Cardiac fibroblast (primary cell): ENCODE results near the gene ELMO1.

Experiments
- DNase-seq, 2 donors: peaks; one replicate each; pipeline versions ENCODE4 v3.0.0 to v3.0.0-alpha.2; 2010; ENCODE audit warnings: low read depth in 2 of 2
- H3K4me3 ChIP-seq, 2 donors: replicated peaks in 1 of 2; 1 replicate in 1 of 2; 2 replicates in 1 of 2; pipeline ENCODE4 v1.5.1; 2011; ENCODE audit warnings: low read depth in 2 of 2, low read length in 2 of 2, mild to moderate bottlenecking in 2 of 2, moderate library complexity in 1 of 2
- TF ChIP-seq, protein P1 (sequence below): IDR thresholded peaks from one replicate; pipeline ENCODE4 v1.5.1; 2011; ENCODE audit warnings: low read depth, mild to moderate bottlenecking, low read length, inconsistent platforms

The ELMO1 gene

DNA sequence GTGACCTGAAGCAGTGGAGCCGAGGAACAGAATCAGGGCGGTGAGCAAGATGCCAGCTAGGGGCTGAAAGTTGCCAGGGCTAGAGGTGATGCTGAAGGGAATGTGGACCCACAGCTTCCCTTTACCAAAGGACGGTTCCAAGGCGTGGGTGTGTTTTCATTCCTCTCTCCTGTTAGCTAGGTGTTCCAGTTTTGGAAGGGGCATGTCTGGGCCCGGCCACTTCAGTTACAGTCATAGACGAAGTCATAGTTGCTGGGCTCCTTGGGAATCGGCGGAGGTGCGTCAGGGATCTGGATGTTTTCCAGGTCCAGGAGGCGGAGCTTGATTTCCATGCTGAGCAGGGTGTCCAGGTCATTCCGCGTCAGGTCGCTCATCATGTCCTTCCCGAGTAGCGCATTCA is 593.3 kb downstream of the ELMO1 start:
- H3K4me3 ChIP-seq, result no peak overlapping the region
- TF ChIP-seq, protein P1, sequence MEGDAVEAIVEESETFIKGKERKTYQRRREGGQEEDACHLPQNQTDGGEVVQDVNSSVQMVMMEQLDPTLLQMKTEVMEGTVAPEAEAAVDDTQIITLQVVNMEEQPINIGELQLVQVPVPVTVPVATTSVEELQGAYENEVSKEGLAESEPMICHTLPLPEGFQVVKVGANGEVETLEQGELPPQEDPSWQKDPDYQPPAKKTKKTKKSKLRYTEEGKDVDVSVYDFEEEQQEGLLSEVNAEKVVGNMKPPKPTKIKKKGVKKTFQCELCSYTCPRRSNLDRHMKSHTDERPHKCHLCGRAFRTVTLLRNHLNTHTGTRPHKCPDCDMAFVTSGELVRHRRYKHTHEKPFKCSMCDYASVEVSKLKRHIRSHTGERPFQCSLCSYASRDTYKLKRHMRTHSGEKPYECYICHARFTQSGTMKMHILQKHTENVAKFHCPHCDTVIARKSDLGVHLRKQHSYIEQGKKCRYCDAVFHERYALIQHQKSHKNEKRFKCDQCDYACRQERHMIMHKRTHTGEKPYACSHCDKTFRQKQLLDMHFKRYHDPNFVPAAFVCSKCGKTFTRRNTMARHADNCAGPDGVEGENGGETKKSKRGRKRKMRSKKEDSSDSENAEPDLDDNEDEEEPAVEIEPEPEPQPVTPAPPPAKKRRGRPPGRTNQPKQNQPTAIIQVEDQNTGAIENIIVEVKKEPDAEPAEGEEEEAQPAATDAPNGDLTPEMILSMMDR, result no peak
- DNase-seq, result no peak

DNA sequence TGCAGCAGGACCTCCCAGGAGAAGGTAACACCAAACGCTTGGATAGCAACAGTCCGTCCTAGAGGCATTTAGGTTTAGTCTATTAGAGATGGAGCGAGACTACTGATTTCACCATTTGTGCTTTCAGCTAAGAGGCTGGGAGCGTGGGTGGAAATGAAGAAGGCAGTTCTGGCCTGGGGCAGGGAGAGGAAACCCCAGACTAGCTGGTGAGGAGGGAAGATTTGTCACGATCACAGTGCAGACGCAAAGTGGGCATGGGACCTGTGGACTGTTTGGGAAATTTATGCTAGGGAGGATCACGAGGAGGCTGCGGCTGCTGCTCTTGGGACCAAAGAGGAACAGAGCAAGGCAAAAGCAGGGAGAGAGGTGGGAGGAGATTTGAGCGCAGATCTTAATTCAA is 594.0 kb downstream of the ELMO1 start:
- no peak for DNase-seq
- H3K4me3 ChIP-seq, result no peak overlapping the region
- TF ChIP-seq, protein P1, result no peak

DNA sequence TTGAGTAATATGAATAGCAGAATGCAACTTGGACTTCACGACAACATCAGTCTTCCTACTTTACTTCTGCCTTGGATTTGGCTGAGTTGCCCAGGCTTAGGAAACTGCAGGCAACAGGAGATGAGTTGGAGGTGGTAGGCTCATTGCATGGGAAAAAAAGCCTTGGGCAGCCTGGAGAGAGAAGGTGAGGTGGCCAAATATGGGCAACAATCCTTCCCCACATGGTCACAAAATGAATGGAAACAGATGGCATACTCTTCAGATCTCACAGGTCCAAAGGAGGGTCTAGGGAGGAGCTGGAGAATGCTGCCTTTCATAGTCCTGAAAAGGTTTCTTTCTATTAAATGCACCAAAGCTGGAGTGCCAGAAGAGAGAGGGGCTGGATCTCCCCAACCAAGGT is 595.7 kb downstream of the ELMO1 start:
- DNase-seq, result no peak
- TF ChIP-seq, protein P1, result no peak
- H3K4me3 ChIP-seq, result no peak overlapping the region

DNA sequence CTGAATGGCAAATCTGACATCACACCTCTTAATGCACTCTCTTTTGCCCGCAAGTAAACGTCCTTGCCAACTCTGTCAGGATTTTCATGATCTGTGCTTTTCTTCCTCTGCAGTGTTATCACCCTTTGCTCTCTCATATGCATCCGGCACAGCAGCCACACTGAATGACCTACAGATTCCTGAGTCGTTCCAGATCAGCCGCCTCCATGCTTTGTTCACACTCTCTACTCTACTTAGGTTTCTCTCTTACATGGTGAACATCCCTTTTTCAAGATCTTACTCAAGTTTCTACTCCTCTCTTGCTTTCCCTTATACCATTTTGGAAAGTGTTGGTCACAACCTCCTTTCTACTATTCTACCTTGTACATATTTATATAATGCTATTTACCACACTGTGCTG is 596.6 kb downstream of the ELMO1 start:
- H3K4me3 ChIP-seq, result no peak overlapping the region
- TF ChIP-seq, protein P1, result no peak
- peak in 1 of 2 donors; percentile 9 for DNase-seq

DNA sequence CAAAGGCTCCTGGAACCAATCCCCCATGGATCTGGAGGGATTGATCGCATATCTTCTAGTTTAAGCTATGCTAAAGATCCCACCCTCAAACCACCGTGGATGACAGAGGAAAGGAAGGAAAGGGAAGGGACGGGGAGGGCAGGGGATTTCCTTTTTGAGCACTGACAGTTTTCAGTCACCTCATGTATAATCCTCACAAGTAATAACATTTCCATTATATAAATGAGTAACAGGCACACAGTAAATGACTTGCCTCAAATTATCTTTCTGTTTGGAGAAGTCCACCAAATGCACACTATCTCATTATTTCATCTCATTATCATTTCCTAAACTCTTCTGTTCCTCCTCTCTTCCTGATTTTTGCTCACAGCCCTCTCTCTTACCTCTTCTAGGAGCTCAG is 597.3 kb downstream of the ELMO1 start:
- TF ChIP-seq, protein P1, result no peak
- no peak overlapping the region for H3K4me3 ChIP-seq
- DNase-seq, result no peak

DNA sequence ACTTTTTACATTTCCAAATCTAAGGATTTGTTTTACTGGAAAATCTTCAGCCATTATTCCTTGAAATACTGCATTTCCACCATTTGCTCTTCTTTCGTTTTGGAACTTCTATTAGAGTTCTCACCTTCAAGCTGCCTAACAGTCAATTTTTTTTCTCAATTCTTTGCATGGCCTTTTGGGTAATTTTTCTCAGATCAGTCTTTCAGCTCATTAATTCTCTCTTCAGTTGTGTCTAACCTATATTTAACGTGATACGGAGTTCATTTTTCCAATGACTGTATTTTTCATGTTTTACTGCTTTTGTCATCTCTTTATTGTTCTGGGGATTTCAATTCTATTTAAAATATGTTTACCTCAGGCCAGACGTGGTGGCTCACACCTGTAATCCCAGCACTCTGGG is 600.7 kb downstream of the ELMO1 start:
- TF ChIP-seq, protein P1, result no peak
- DNase-seq, result no peak
- no peak overlapping the region for H3K4me3 ChIP-seq

DNA sequence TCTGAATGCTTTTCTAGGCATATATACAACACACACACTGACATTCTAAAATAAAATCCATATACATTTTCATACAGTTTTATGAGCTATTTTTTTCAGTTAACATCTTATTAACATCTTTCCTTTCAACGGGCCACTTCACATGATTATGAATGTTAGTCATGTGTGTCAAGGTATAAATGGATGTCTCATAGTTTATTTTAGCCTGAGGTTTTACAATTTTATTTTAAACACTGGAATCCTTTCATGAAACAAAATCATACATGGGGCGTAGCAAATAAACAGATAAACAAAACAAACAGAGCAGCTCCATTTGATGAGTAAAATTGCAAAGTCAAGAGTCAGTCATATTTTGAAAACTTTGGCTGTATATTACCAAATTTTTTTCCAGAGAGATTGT is 604.3 kb downstream of the ELMO1 start:
- no peak overlapping the region for H3K4me3 ChIP-seq
- TF ChIP-seq, protein P1, result no peak
- no peak for DNase-seq
